ENCODE data around the gene GOLT1B. TPM values are rescaled to one million over a fixed set of nuclear protein-coding genes. Genes with fewer than 3 reads are reported as not detected.

Gene GOLT1B
- total and polyA plus RNA-seq, 9 of the 15 experiments (the other 6 are each of a cell fraction or from before 2014, with no cell fraction given) = 9.4 to 66.1 (median 26.7) TPM

- intact Hi-C loops (cut with micrococcal nuclease) = loop anchor here (10.0 kb wide), 1 partner anchor 145 kb away; the partner anchor contains the start of gene LDHB
- no peaks in the 10 kb centered on the region for H4K20me1 ChIP-seq (replicated peaks; ENCODE audit: control insufficient read depth, insufficient read depth, low read length)
- no TSS peak for BruUV-seq (replicated peaks)
- H3K4me1 ChIP-seq (replicated peaks in 1 of 2; ENCODE audit: control insufficient read depth in 2 of 2, insufficient read depth in 2 of 2, low read length in 2 of 2) = no peaks in the 10 kb centered on the region
- FAIRE-seq = no peak
- no peaks in the 10 kb centered on the region for H3K9me1 ChIP-seq (ENCODE audit: control insufficient read depth, insufficient read depth, low read length)
- in situ Hi-C loops (cut with MboI) = no loop called here
- ChIA-PET CTCF (ENCODE audit: low intra/inter-chr PET ratio) (no interaction called here), POLR2A (interaction anchor here (1.0 kb wide), 1 partner anchor 9 kb away, joined by 3 read pairs; no protein-coding TSS in a partner anchor)
- ATAC-seq = no peak
- no peaks in the 10 kb centered on the region for H3K27me3 ChIP-seq (ENCODE audit: control insufficient read depth in 2 of 2, insufficient read depth in 2 of 2, low read length in 2 of 2)
- DNase-seq (ENCODE audit: extremely low read depth in 1 of 4, low spot score in 3 of 4) = no peak
- H3K27ac ChIP-seq (ENCODE audit: extremely low read depth, low read depth, low read length) = no peak overlapping the region
- H3K9ac ChIP-seq (ENCODE audit: insufficient read depth in 1 of 2, low read depth in 2 of 2, low read length in 2 of 2) = no peak overlapping the region
- no peak overlapping the region for H3K4me3 ChIP-seq
- WGBS (ENCODE audit: insufficient coverage, low coverage, missing lambda C conversion rate) = 100% methylated on average over 1 of the region's 2 CpGs
- peaks cover 14% of the 10 kb centered on the region for H3K79me2 ChIP-seq (ENCODE audit: control insufficient read depth, insufficient read depth, low read length)
- H3K36me3 ChIP-seq (ENCODE audit: control insufficient read depth, insufficient read depth, low read length) = peaks cover 45% of the 10 kb centered on the region
- no peaks in the 10 kb centered on the region for H3K9me3 ChIP-seq (replicated peaks; ENCODE audit: control insufficient read depth, insufficient read depth, low read depth, low read length)
- no peak overlapping the region for H2AFZ ChIP-seq (ENCODE audit: low read depth, low read length)
- no peak overlapping the region for H3K4me2 ChIP-seq (ENCODE audit: insufficient read depth, low read length)
- no peak for TF ChIP-seq ZNF274 (IDR thresholded peaks at IDR 0.05; ENCODE audit: borderline replicate concordance, low read depth, low read length)
- TF ChIP-seq ZNF12 (CRISPR knock-in tag; IDR thresholded peaks at IDR 0.05) = no peak
- no peak for TF ChIP-seq HMBOX1 (IDR thresholded peaks at IDR 0.05)
- no peak for TF ChIP-seq RBM22 (IDR thresholded peaks at IDR 0.05; ENCODE audit: low read depth, low read length, poor library complexity, severe bottlenecking)
- no peak for TF ChIP-seq ZNF232 (CRISPR knock-in tag; IDR thresholded peaks at IDR 0.05)
- TF ChIP-seq STAT5A (IDR thresholded peaks at IDR 0.05; ENCODE audit: borderline replicate concordance, low read length) = no peak
- no peak for TF ChIP-seq CHD1 (IDR thresholded peaks at IDR 0.05; ENCODE audit: low read length)
- no peak for TF ChIP-seq ZMIZ1 (IDR thresholded peaks at IDR 0.05; ENCODE audit: low read depth in 2 of 2, low read length in 2 of 2)
- no peak for TF ChIP-seq TRIM28 (IDR thresholded peaks at IDR 0.05)
- no peak for TF ChIP-seq FOSL1 (tag; conservative IDR thresholded peaks at IDR 0.05)
- TF ChIP-seq CUX1 (CRISPR knock-in tag; IDR thresholded peaks at IDR 0.05) = no peak
- no peak for TF ChIP-seq NFYB (IDR thresholded peaks at IDR 0.05; ENCODE audit: extremely low read depth, insufficient read length)
- TF ChIP-seq ATF7 (IDR thresholded peaks at IDR 0.05) = no peak
- TF ChIP-seq TGIF2 (CRISPR knock-in tag; IDR thresholded peaks at IDR 0.05) = no peak
- TF ChIP-seq POLR2A (conservative IDR thresholded peaks at IDR 0.05) = no peak
Measured at GRCh38 chr12:21509768-21510167, 8.2 kb downstream of the GOLT1B start.

All from K562 (cell line).